ENCODE results near the gene CTRL.
"Not testable (repeated sequence)": the region's sequence is repeated elsewhere in the genome, so short reads cannot be mapped to it uniquely, and the experiment has no call there.

The CTRL gene

GRCh38 chr16:67931712-67932461 is at the start of gene CTRL:
CTRL (minus strand) TSS chr16:67931862; CDS start chr16:67931852, 10 bp downstream.
- no peak for DNase-seq

- peak; percentile 22 for DNase-seq
These were observed 48.5 kb upstream of the CTRL start, which contains the start of gene DPEP3 for GRCh38 chr16:67979955-67980678. DPEP3 (minus strand) TSS chr16:67980499; CDS start chr16:67980380, 119 bp downstream.

GRCh38 chr16:67977469-67978227 is 46.0 kb upstream of the CTRL start:
- DNase-seq = no peak

GRCh38 chr16:67977005-67977404 is 45.3 kb upstream of the CTRL start:
- DNase-seq = no peak

- no peak for DNase-seq
These were observed 44.5 kb upstream of the CTRL start for GRCh38 chr16:67976205-67976604.

- DNase-seq = no peak
These were observed 43.9 kb upstream of the CTRL start for GRCh38 chr16:67975321-67976105.

- DNase-seq = not testable (repeated sequence)
These were observed 40.6 kb upstream of the CTRL start for GRCh38 chr16:67972285-67972684.

GRCh38 chr16:67971111-67971510 is 39.4 kb upstream of the CTRL start:
- DNase-seq = no peak

GRCh38 chr16:67969254-67970039 is 37.8 kb upstream of the CTRL start:
- peak; percentile 8 for DNase-seq

- peak; percentile 86 for DNase-seq
These were observed 37.0 kb upstream of the CTRL start, which contains the start of gene SLC12A4 for GRCh38 chr16:67968400-67969253. SLC12A4 (minus strand) TSS chr16:67968637; CDS start chr16:67968553, 84 bp downstream.

GRCh38 chr16:67967958-67968399 is 36.3 kb upstream of the CTRL start:
- peak; percentile 34 for DNase-seq

- peak; percentile 27 for DNase-seq
These were observed 35.7 kb upstream of the CTRL start for GRCh38 chr16:67967183-67967957.

- no peak for DNase-seq
These were observed 35.0 kb upstream of the CTRL start for GRCh38 chr16:67966549-67967182.

- DNase-seq = no peak
These were observed 34.2 kb upstream of the CTRL start for GRCh38 chr16:67965668-67966548.

- no peak for DNase-seq
These were observed 32.9 kb upstream of the CTRL start for GRCh38 chr16:67964477-67965131.

GRCh38 chr16:67963662-67964321 is 32.1 kb upstream of the CTRL start:
- no peak for DNase-seq

- DNase-seq = no peak
These were observed 31.6 kb upstream of the CTRL start for GRCh38 chr16:67963292-67963661.

Measured in CD4-positive, alpha-beta T cell treated with Interleukin-6 for 4 hours (primary cell).